MCF 10A (cell line): Measurements from ENCODE around the gene CLEC16A. TPM values are rescaled to one million over a fixed set of nuclear protein-coding genes. Genes with fewer than 3 reads are reported as not detected.
"Not testable (repeated sequence)": the region's sequence is repeated elsewhere in the genome, so short reads cannot be mapped to it uniquely, and the experiment has no call there.

Source experiments
- BruUV-seq: library from RNA; stranded (reverse); fragments of 400-500 nt; replicated peaks from 2 replicates; lab custom pipeline; 2021; lab: Mats Ljungman, UMichigan
- CTCF ChIA-PET: fragments of 300-600 bp; sonication (Branson Sonifier 250); formaldehyde crosslinking; extraction: SDS; loops from one replicate; lab custom pipeline; 2021; ENCODE audit warnings: antibody characterized with exemption, inconsistent platforms; lab: Yijun Ruan, JAX
- POLR2A ChIA-PET: fragments of 300-600, 350-650 bp; sonication (Branson Sonifier 250); formaldehyde crosslinking; extraction: SDS; loops from one replicate; lab custom pipeline; 2020; ENCODE audit warnings: antibody characterized with exemption, inconsistent platforms; lab: Yijun Ruan, JAX
- DNase-seq: peaks from one replicate; pipeline ENCODE4 v3.0.0-alpha.2; 2018; ENCODE audit not compliant: unreplicated experiment
- H3K27ac Mint-ChIP-seq: one replicate; pipeline ENCODE4 v1.8.0; 2022; ENCODE audit warnings: mild to moderate bottlenecking, low read depth, mixed read lengths; ENCODE audit not compliant: unreplicated experiment
- H3K27me3 Mint-ChIP-seq: one replicate; pipeline ENCODE4 v1.8.0; 2022; ENCODE audit warnings: mixed read lengths; ENCODE audit not compliant: insufficient read depth, unreplicated experiment
- H3K36me3 Mint-ChIP-seq: one replicate; pipeline ENCODE4 v1.8.0; 2022; ENCODE audit warnings: mild to moderate bottlenecking, moderate library complexity, mixed read lengths; ENCODE audit not compliant: insufficient read depth, unreplicated experiment
- H3K4me1 Mint-ChIP-seq: one replicate; pipeline ENCODE4 v1.8.0; 2022; ENCODE audit warnings: mixed read lengths; ENCODE audit not compliant: insufficient read depth, unreplicated experiment
- H3K4me3 Mint-ChIP-seq: one replicate; pipeline ENCODE4 v1.8.0; 2022; ENCODE audit warnings: mild to moderate bottlenecking, moderate library complexity, mixed read lengths; ENCODE audit not compliant: unreplicated experiment
- H3K9me3 Mint-ChIP-seq: one replicate; pipeline ENCODE4 v1.8.0; 2022; ENCODE audit warnings: mixed read lengths; ENCODE audit not compliant: unreplicated experiment
- intact Hi-C: fragments of 100-400 bp; cut with micrococcal nuclease; formaldehyde crosslinking; loops from 2 replicates; pipeline ENCODE4 v1.14.1; 2022
- total RNA-seq: library from RNA; stranded (reverse); gene quantifications from 2 replicates; pipeline ENCODE4 v1.2.3, GENCODE V29; 2022
- TF ChIP-seq, protein P1 (sequence below): fragments of 200-600 bp; IDR thresholded peaks from one replicate; pipeline ENCODE4 v1.8.0; 2022; ENCODE audit warnings: antibody characterized with exemption, mild to moderate bottlenecking; ENCODE audit not compliant: unreplicated experiment

The CLEC16A gene
- total RNA-seq, 1 experiment from 2014 or later = 32.4 TPM

DNA sequence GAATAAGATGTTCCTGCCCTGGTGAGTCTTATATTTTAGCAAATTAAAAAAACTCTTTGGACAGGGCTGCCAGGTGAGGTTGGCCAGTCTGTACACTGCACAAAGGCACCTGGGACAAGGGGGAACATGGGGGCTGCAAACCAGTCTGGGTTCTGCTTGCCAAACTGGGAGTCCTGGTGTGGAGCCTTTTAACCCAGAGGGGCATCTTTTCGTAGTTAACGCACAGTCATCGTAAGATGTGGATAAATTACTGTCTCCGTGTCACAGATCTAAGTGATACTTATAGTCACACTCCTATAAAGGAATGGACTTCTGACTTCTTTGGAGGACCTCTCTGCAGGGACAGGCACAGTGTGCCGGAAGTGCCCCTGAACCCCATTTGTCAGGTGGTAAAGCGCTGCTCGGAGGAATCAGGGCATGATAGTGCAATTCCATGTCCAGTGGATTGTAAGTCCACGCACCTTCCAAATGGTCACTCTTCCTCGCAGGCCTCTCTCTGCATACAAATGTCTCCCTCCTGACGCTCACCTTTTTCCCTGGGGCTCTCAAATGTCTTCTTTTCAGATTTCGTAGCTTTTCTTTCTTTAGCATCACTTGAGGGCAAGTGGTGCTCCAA lies 16.8 kb upstream of the CLEC16A start:
- BruUV-seq = no TSS peak
- TF ChIP-seq, protein P1, sequence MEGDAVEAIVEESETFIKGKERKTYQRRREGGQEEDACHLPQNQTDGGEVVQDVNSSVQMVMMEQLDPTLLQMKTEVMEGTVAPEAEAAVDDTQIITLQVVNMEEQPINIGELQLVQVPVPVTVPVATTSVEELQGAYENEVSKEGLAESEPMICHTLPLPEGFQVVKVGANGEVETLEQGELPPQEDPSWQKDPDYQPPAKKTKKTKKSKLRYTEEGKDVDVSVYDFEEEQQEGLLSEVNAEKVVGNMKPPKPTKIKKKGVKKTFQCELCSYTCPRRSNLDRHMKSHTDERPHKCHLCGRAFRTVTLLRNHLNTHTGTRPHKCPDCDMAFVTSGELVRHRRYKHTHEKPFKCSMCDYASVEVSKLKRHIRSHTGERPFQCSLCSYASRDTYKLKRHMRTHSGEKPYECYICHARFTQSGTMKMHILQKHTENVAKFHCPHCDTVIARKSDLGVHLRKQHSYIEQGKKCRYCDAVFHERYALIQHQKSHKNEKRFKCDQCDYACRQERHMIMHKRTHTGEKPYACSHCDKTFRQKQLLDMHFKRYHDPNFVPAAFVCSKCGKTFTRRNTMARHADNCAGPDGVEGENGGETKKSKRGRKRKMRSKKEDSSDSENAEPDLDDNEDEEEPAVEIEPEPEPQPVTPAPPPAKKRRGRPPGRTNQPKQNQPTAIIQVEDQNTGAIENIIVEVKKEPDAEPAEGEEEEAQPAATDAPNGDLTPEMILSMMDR = no peak
- Mint-ChIP-seq H3K4me3 (no peak overlapping the region), H3K36me3 (peaks cover 44% of the 10 kb centered on the region), H3K27me3 (no peaks in the 10 kb centered on the region), H3K27ac (no peak overlapping the region), H3K9me3 (no peaks in the 10 kb centered on the region), H3K4me1 (no peaks in the 10 kb centered on the region)
- intact Hi-C loops = no loop called here
- CTCF ChIA-PET = interaction anchor here (0.7 to 2.4 kb wide), 4 partner anchors 9 to 190 kb away, joined by 3 to 11 read pairs (median 6); no protein-coding TSS in a partner anchor
- POLR2A ChIA-PET = interaction anchor here (0.8 kb wide), 1 partner anchor 15 kb away, joined by 3 read pairs; the partner anchor contains the start of gene DEXI
- no peak for DNase-seq

DNA sequence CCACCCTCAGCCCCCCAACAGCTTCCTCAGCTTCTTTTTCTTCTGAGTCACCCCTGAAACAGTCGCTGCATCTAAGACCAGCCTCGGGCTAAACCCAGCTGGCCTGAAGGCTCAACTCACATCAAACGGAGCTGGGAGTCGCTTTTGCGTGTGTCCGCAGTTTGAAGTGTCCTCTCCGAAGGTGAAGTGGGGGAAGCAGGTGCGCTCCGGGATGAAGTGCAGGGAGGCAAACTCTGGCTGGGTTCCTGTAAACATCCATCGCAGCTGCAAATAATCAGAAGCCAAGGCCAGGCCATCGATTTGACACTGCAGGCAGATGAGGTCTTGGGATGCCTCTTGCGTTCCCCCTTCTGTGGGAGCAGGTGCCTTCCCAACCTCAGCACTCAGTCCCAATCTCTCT lies 15.3 kb upstream of the CLEC16A start:
- H3K27ac Mint-ChIP-seq, H3K27me3 Mint-ChIP-seq, BruUV-seq, H3K4me3 Mint-ChIP-seq, DNase-seq, intact Hi-C loops, H3K9me3 Mint-ChIP-seq, H3K4me1 Mint-ChIP-seq: not testable (repeated sequence)
- CTCF ChIA-PET = interaction anchor here (1.7 kb wide), 1 partner anchor 10 kb away, joined by 8 read pairs; no protein-coding TSS in a partner anchor
- POLR2A ChIA-PET = interaction anchor here (1.3 kb wide), 1 partner anchor 8 kb away, joined by 3 read pairs; no protein-coding TSS in a partner anchor
- peaks cover 44% of the 10 kb centered on the region for H3K36me3 Mint-ChIP-seq

DNA sequence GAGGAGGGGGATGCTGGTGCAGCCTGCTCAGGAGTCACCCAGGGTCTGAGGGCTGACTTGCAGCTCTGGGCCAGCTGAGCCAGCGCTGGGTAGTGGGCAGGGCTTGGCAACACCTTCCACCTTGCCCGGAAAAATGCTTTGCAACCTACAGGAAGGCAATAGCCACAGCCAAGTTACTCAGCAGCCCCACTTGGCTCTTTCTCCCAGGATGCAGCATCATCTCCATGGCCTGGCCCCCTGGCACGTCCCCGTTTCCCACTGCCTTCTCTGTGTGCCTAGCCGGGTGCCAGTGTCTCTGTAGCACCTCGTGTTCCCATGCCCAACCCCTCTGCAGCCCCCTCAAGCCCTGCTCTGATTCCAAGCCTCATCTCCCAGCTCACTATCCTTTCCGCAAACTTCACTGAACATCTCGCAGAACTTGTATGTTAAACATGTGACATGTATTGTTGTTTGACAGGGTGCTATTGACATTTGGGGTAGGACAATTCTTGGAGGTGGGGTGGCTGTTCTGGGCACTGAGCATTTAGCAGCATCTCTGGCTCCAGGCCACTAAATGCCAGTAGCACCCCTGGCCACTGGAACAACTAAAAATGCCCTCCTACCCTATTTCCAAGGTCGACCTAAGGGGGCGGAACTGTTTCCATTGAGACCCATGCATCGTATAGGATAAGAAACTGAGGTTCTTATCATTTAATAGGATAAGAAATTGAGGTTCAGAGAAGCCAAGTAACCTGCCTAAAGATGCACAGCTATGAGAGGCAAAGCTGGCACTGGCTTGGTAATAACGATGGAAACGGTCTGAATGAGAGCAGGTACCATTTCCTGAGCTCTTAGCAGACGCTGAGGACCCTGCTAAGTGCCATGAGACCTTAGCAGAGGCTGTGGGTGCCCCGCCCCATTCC lies 14.3 kb upstream of the CLEC16A start:
- Mint-ChIP-seq H3K9me3 (no peaks in the 10 kb centered on the region), H3K4me1 (no peaks in the 10 kb centered on the region), H3K4me3 (no peak overlapping the region), H3K36me3 (peaks cover 44% of the 10 kb centered on the region), H3K27me3 (no peaks in the 10 kb centered on the region), H3K27ac (peak overlapping the region; percentile 16)
- DNase-seq = no peak
- ChIA-PET POLR2A (interaction anchor here (0.7 kb wide), 1 partner anchor 415 kb away, joined by 6 read pairs; no protein-coding TSS in a partner anchor), CTCF (interaction anchor here (0.6 kb wide), 1 partner anchor 1091 kb away, joined by 3 read pairs; no protein-coding TSS in a partner anchor)
- intact Hi-C loops = no loop called here
- TF ChIP-seq, protein P1 = no peak
- no TSS peak for BruUV-seq

DNA sequence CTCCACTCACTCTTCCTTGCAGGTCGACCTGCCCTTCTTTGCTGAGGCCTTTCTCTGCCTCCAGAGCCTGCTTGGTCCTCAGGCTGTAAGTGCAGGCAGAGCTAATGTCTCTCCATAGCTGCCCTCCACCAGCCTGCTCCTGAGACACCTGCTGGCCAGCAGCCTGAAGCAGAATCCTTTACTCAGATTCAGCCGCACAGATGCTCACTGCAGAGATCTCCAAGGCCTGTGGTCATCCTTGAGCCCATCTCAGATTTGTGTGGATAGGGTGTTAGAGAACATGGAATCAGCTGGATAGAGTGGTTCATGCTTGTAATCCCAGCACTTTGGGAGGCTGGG lies 13.6 kb upstream of the CLEC16A start:
- Mint-ChIP-seq H3K4me1 (no peaks in the 10 kb centered on the region), H3K4me3 (no peak overlapping the region), H3K36me3 (peaks cover 47% of the 10 kb centered on the region), H3K27me3 (no peaks in the 10 kb centered on the region), H3K9me3 (no peaks in the 10 kb centered on the region), H3K27ac (no peak overlapping the region)
- TF ChIP-seq, protein P1 = no peak
- intact Hi-C loops = no loop called here
- no TSS peak for BruUV-seq
- ChIA-PET CTCF (interaction anchor here (0.6 kb wide), 1 partner anchor 1092 kb away, joined by 3 read pairs; no protein-coding TSS in a partner anchor), POLR2A (interaction anchor here (0.7 kb wide), 1 partner anchor 416 kb away, joined by 6 read pairs; no protein-coding TSS in a partner anchor)
- DNase-seq = no peak
